GM12878 (cell line): Measurements from ENCODE around the gene ZNF415. TPM values are rescaled to one million over a fixed set of nuclear protein-coding genes. Genes with fewer than 3 reads are reported as not detected.
"Not testable (repeated sequence)": the region's sequence is repeated elsewhere in the genome, so short reads cannot be mapped to it uniquely, and the experiment has no call there.

Experiments
- ATAC-seq: fragments of 200-7000 bp; cut with Tn5 transposase; 3 replicates; pipeline ENCODE4 v1.9.1; 2020; ENCODE audit warnings: mild to moderate bottlenecking, moderate library complexity
- BruUV-seq: library from RNA; stranded (reverse); fragments of 400-500 nt; replicated peaks from 2 replicates; lab custom pipeline; 2021; lab: Mats Ljungman, UMichigan
- CTCF ChIA-PET: fragments of 300-600 bp; sonication (Branson Sonifier 250); formaldehyde crosslinking; extraction: SDS; loops from one replicate; lab custom pipeline; 2021; ENCODE audit warnings: inconsistent platforms; lab: Yijun Ruan, JAX
- POLR2A ChIA-PET: fragments of 350-600 bp; formaldehyde crosslinking; extraction: SDS; loops from one replicate; lab custom pipeline; 2021; ENCODE audit warnings: inconsistent platforms; lab: Charles Lee
- RAD21 ChIA-PET: fragments of 300-600 bp; sonication (Branson Sonifier 250); formaldehyde crosslinking; loops from one replicate; lab custom pipeline; 2023; ENCODE audit warnings: antibody characterized with exemption; ENCODE audit not compliant: unreplicated experiment; lab: Charles Lee
- SMC1A ChIA-PET: fragments of 300-600 bp; sonication (Branson Sonifier 250); formaldehyde crosslinking; loops from one replicate; lab custom pipeline; 2023; ENCODE audit not compliant: unreplicated experiment, uncharacterized antibody; lab: Charles Lee
- DNase-seq: peaks from one replicate; pipeline ENCODE4 v3.0.0-alpha.2; 2011; ENCODE audit warnings: low read depth, low spot score
- FAIRE-seq: peaks from 3 replicates; lab custom pipeline; 2011; peaks lifted over from hg19 to GRCh38; lab: Jason Lieb, UNC
- H2AFZ ChIP-seq: 2 replicates; pipeline ENCODE4 v1.6.0; 2011; ENCODE audit warnings: low read depth, low read length, control low read depth; ENCODE audit not compliant: control insufficient read depth
- H3K27ac ChIP-seq: 2 replicates; pipeline ENCODE4 v1.5.1; 2011; ENCODE audit warnings: control low read depth; ENCODE audit not compliant: control insufficient read depth, insufficient read depth
- H3K27me3 ChIP-seq, 2 experiments: replicated peaks in 1 of 2; 2 replicates each; pipeline versions ENCODE4 v1.6.0 to v1.6.1; 2011; ENCODE audit warnings: low read length in 1 of 2; ENCODE audit not compliant: control insufficient read depth in 2 of 2, insufficient read depth in 2 of 2
- H3K36me3 ChIP-seq, 2 experiments: 2 replicates each; pipeline ENCODE4 v1.5.1; 2011; ENCODE audit warnings: low read length in 1 of 2; ENCODE audit not compliant: control insufficient read depth in 2 of 2, insufficient read depth in 2 of 2
- H3K4me1 ChIP-seq: 2 replicates; pipeline ENCODE4 v1.6.1; 2011; ENCODE audit warnings: mild to moderate bottlenecking, low read length, moderate library complexity, mixed read lengths; ENCODE audit not compliant: control insufficient read depth, insufficient read depth
- H3K4me2 ChIP-seq: 2 replicates; pipeline ENCODE4 v1.6.0; 2011; ENCODE audit warnings: control low read depth; ENCODE audit not compliant: control insufficient read depth, insufficient read depth
- H3K4me3 ChIP-seq: fragments of 200-600 bp; sonication (generic); 2 replicates; pipeline ENCODE4 v1.5.1; 2016
- H3K79me2 ChIP-seq: 2 replicates; pipeline ENCODE4 v1.6.0; 2011; ENCODE audit warnings: low read length; ENCODE audit not compliant: control insufficient read depth, insufficient read depth
- H3K9ac ChIP-seq: 2 replicates; pipeline ENCODE4 v1.8.0; 2011; ENCODE audit warnings: low read length, control low read depth, mixed read lengths; ENCODE audit not compliant: control insufficient read depth, insufficient read depth
- H3K9me3 ChIP-seq: replicated peaks from 3 replicates; pipeline ENCODE4 v1.5.1; 2011; ENCODE audit warnings: mild to moderate bottlenecking, low read length; ENCODE audit not compliant: control insufficient read depth, insufficient read depth
- H4K20me1 ChIP-seq: 2 replicates; pipeline ENCODE4 v1.6.0; 2011; ENCODE audit not compliant: control insufficient read depth, insufficient read depth
- IKZF1 ChIP-seq: fragments of 450-650 bp; conservative IDR thresholded peaks from 2 replicates; pipeline ENCODE4 v1.6.1; 2017; ENCODE audit warnings: antibody characterized with exemption, mild to moderate bottlenecking
- IRF5 ChIP-seq: fragments of 450-650 bp; IDR thresholded peaks from 2 replicates; pipeline ENCODE4 v1.6.1; 2017; ENCODE audit warnings: borderline replicate concordance
- MEF2B ChIP-seq: fragments of 450-650 bp; IDR thresholded peaks from 2 replicates; pipeline ENCODE4 v1.6.1; 2018; ENCODE audit warnings: mild to moderate bottlenecking, moderate library complexity; ENCODE audit not compliant: partially characterized antibody, poor library complexity, severe bottlenecking
- PBX3 ChIP-seq: IDR thresholded peaks from 2 replicates; pipeline ENCODE4 v1.6.1; 2011; ENCODE audit warnings: mild to moderate bottlenecking, low read depth, low read length, moderate library complexity; ENCODE audit not compliant: insufficient replicate concordance
- SREBF2 ChIP-seq: IDR thresholded peaks from 2 replicates; pipeline ENCODE4 v1.6.1; 2012; ENCODE audit warnings: mild to moderate bottlenecking, low read length
- ZNF207 ChIP-seq: fragments of 450-650 bp; IDR thresholded peaks from 2 replicates; pipeline ENCODE4 v1.6.1; 2014; ENCODE audit warnings: antibody characterized with exemption, mild to moderate bottlenecking, borderline replicate concordance
- WGBS: methylation state at CpG from one replicate; pipeline ENCODE4 v1.1.6; 2016; ENCODE audit warnings: low lambda C conversion rate; ENCODE audit not compliant: insufficient replicate concordance, insufficient coverage; ENCODE audit errors: missing lambda C conversion rate; 5-methylcytosine and 5-hydroxymethylcytosine counted together
- in situ Hi-C: fragments of 300-500 bp; cut with MboI; formaldehyde crosslinking; loops from 9 replicates; pipeline ENCODE4 v1.14.3; 2018; ENCODE audit warnings: mixed read lengths
- intact Hi-C: fragments of 100-400 bp; cut with micrococcal nuclease; formaldehyde crosslinking; loops from one replicate; pipeline ENCODE4 v1.14.2; 2022; ENCODE audit not compliant: unreplicated experiment
- polyA plus RNA-seq, 11 experiments: library from polyadenylated mRNA; depleted of rRNA in 4 of 11; unstranded in 6 of 11; stranded (reverse) in 5 of 11; fragments of >200 nt; fragmentation: Nextera tagmentation in 4 of 11; fragmentation: Illumina TruSeq in 1 of 11; extraction: Ambion mirVana in 4 of 11; extraction: Trizol in 1 of 11; gene quantifications; 1 replicate in 1 of 11; 2 replicates in 10 of 11; pipeline versions ENCODE4 v1.2.1 to v1.2.3, GENCODE V29; 2011 to 2016; ENCODE audit warnings: inconsistent platforms in 2 of 11, missing spikeins in 2 of 11, low read depth in 1 of 11
- total RNA-seq, 4 experiments: library from RNA; depleted of rRNA in 3 of 4; stranded (reverse); fragments of >200 nt in 3 of 4; fragmentation: Illumina TruSeq in 1 of 4; extraction: Trizol in 1 of 4; gene quantifications; 2 replicates each; pipeline versions ENCODE4 v1.2.1 to v1.2.3, GENCODE V29; 2013 to 2021

ZNF415 gene
- total and polyA plus RNA-seq, 10 of the 15 experiments (the other 5 are each of a cell fraction or from before 2014, with no cell fraction given), result 0.03 to 0.13 (median 0.05) TPM; not detected in 6

GRCh38 chr19:53130506-53130905 lies 2.2 kb downstream of the ZNF415 start:
- Histone ChIP-seq H3K36me3 (no peaks in the 10 kb centered on the region), H3K9me3 (peaks cover 4% of the 10 kb centered on the region; the same call in 1 of the 3 replicates), H3K27ac (no peak overlapping the region), H3K27me3 (no peaks in the 10 kb centered on the region), H3K4me3 (no peak overlapping the region), H4K20me1 (no peaks in the 10 kb centered on the region), H3K79me2 (no peaks in the 10 kb centered on the region), H3K4me2 (no peak overlapping the region), H3K4me1 (no peaks in the 10 kb centered on the region), H3K9ac (no peak overlapping the region), H2AFZ (no peak overlapping the region)
- DNase-seq, result no peak
- ChIA-PET CTCF (interaction anchor here (0.6 kb wide), 1 partner anchor 521 kb away, joined by 3 read pairs; no protein-coding TSS in a partner anchor), POLR2A (no interaction called here), RAD21 (no interaction called here), SMC1A (no interaction called here)
- WGBS, result 73% methylated on average over 7 of the region's 7 CpGs
- FAIRE-seq, result no peak
- no TSS peak for BruUV-seq
- in situ Hi-C loops, result no loop called here
- no peak for ATAC-seq
- no peak for TF ChIP-seq PBX3
- TF ChIP-seq SREBF2, result no peak
- no peak for TF ChIP-seq MEF2B
- no peak for TF ChIP-seq IRF5
- no peak for TF ChIP-seq IKZF1
- no peak for TF ChIP-seq ZNF207
- intact Hi-C loops, result no loop called here

- FAIRE-seq, H3K36me3 ChIP-seq, intact Hi-C loops, H3K9ac ChIP-seq, ATAC-seq, H4K20me1 ChIP-seq, in situ Hi-C loops, SMC1A ChIA-PET, H3K4me1 ChIP-seq, H3K4me2 ChIP-seq, CTCF ChIA-PET, H2AFZ ChIP-seq, H3K9me3 ChIP-seq, POLR2A ChIA-PET, RAD21 ChIA-PET, H3K27me3 ChIP-seq, H3K79me2 ChIP-seq, DNase-seq, H3K4me3 ChIP-seq, H3K27ac ChIP-seq: not testable (repeated sequence)
- WGBS, result 62% methylated on average over 8 of the region's 15 CpGs
- TSS peak; percentile 89 for BruUV-seq
Measured at GRCh38 chr19:53126733-53127526, 5.8 kb downstream of the ZNF415 start.
